ENCODE data around the gene ARL4A.

The ARL4A gene

DNA sequence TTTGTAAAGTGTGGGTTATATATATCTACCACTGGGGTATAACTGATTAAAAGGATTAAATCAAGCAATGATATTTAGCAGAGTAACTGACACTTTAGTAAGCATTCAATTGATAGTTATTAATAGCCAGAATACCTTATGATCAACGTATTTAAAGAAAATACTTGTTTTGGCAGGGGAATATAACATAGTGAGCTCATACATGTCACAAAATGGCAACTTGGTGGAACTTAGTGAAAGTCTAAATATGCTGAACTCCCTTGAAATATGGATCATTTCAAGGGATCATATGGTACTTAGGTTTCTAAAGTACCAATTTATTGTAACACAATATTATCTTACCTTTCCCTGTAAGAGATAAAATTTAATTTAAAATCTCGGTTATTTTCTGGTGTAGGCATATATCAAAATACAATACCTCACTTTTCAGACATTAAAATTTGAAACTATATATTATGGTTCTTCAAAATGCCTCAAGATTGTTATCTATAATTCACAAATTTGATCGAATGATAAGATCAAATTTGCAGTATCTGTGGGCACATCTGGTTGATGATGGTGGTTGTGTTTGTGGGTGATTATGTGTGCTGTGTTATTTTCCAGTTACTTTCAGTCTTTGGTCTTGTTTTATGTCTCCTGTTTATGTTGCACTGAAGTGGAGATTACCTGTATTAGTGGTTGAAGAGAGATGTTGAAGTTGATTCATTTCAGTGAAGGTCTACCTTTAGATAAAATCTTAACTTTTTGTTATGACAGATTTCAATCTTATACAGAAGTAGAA lies 5.2 kb downstream of the ARL4A start:
- no peaks in the 10 kb centered on the region for H3K27me3 ChIP-seq (ENCODE audit: low read depth, low read length)
- H3K4me3 ChIP-seq (ENCODE audit: low read length), result no peak overlapping the region
- no peak overlapping the region for H3K9ac ChIP-seq (ENCODE audit: low read length)
- no peak overlapping the region for H2AFZ ChIP-seq (ENCODE audit: low read depth, low read length)
- no peaks in the 10 kb centered on the region for H3K79me2 ChIP-seq (ENCODE audit: low read length)
- H3K4me1 ChIP-seq (ENCODE audit: low read length), result no peaks in the 10 kb centered on the region
- H3K27ac ChIP-seq (ENCODE audit: low read length), result no peak overlapping the region
- no peaks in the 10 kb centered on the region for H3K9me3 ChIP-seq (ENCODE audit: insufficient read depth, low read length)
- no peaks in the 10 kb centered on the region for H4K20me1 ChIP-seq (ENCODE audit: insufficient read depth, low read length)
- H3K4me2 ChIP-seq (ENCODE audit: low read length), result no peak overlapping the region
- no peaks in the 10 kb centered on the region for H3K36me3 ChIP-seq (replicated peaks; ENCODE audit: low read depth, low read length)
- TF ChIP-seq CTCF (IDR thresholded peaks at IDR 0.05; ENCODE audit: low read depth, low read length) (no peak), EZH2phosphoT487 (IDR thresholded peaks at IDR 0.05; ENCODE audit: low read depth) (no peak)

DNA sequence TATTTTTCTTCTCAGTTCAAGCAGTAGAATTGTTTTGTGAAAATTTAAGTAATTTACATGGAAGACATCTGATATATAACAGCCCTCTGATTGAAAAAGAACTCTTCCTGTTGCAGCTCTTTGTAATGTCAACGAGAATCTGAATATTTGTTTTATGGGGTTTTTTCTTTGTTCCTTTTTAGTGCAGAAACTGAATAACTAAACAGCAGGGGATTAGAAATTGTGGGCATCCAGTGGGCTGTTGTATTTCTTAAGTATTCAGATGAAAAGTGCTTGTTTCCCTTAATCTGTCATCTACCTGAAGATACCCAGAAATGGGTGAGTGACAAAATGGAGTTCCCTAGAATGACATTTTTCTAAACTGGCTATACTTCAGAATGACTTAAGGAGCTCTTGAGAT lies 7.4 kb downstream of the ARL4A start:
- TF ChIP-seq EZH2phosphoT487 (IDR thresholded peaks at IDR 0.05; ENCODE audit: low read depth), result no peak
- TF ChIP-seq CTCF (IDR thresholded peaks at IDR 0.05; ENCODE audit: low read depth, low read length), result no peak
- Histone ChIP-seq H3K9me3 (ENCODE audit: insufficient read depth, low read length) (no peaks in the 10 kb centered on the region), H3K79me2 (ENCODE audit: low read length) (no peaks in the 10 kb centered on the region), H3K9ac (ENCODE audit: low read length) (no peak overlapping the region), H2AFZ (ENCODE audit: low read depth, low read length) (no peak overlapping the region), H3K27ac (ENCODE audit: low read length) (no peak overlapping the region), H3K4me2 (ENCODE audit: low read length) (no peak overlapping the region), H3K4me3 (ENCODE audit: low read length) (no peak overlapping the region), H4K20me1 (ENCODE audit: insufficient read depth, low read length) (no peaks in the 10 kb centered on the region), H3K27me3 (ENCODE audit: low read depth, low read length) (no peaks in the 10 kb centered on the region), H3K4me1 (ENCODE audit: low read length) (no peaks in the 10 kb centered on the region), H3K36me3 (replicated peaks; ENCODE audit: low read depth, low read length) (no peaks in the 10 kb centered on the region)

- H3K9me3 ChIP-seq (ENCODE audit: insufficient read depth, low read length), result no peaks in the 10 kb centered on the region
- no peak overlapping the region for H2AFZ ChIP-seq (ENCODE audit: low read depth, low read length)
- no peak for TF ChIP-seq CTCF (IDR thresholded peaks at IDR 0.05; ENCODE audit: low read depth, low read length)
- TF ChIP-seq EZH2phosphoT487 (IDR thresholded peaks at IDR 0.05; ENCODE audit: low read depth), result no peak
- no peaks in the 10 kb centered on the region for H3K27me3 ChIP-seq (ENCODE audit: low read depth, low read length)
- no peaks in the 10 kb centered on the region for H4K20me1 ChIP-seq (ENCODE audit: insufficient read depth, low read length)
- no peak overlapping the region for H3K9ac ChIP-seq (ENCODE audit: low read length)
- no peak overlapping the region for H3K4me3 ChIP-seq (ENCODE audit: low read length)
- no peaks in the 10 kb centered on the region for H3K36me3 ChIP-seq (replicated peaks; ENCODE audit: low read depth, low read length)
- no peak overlapping the region for H3K27ac ChIP-seq (ENCODE audit: low read length)
- H3K4me2 ChIP-seq (ENCODE audit: low read length), result no peak overlapping the region
- no peaks in the 10 kb centered on the region for H3K4me1 ChIP-seq (ENCODE audit: low read length)
- no peaks in the 10 kb centered on the region for H3K79me2 ChIP-seq (ENCODE audit: low read length)
These were observed 8.5 kb downstream of the ARL4A start for GRCh38 chr7:12695965-12696364.

- Histone ChIP-seq H3K9me3 (ENCODE audit: insufficient read depth, low read length) (no peaks in the 10 kb centered on the region), H3K27me3 (ENCODE audit: low read depth, low read length) (no peaks in the 10 kb centered on the region), H3K4me3 (ENCODE audit: low read length) (no peak overlapping the region), H3K4me1 (ENCODE audit: low read length) (no peaks in the 10 kb centered on the region), H3K79me2 (ENCODE audit: low read length) (no peaks in the 10 kb centered on the region), H3K27ac (ENCODE audit: low read length) (no peak overlapping the region), H3K36me3 (replicated peaks; ENCODE audit: low read depth, low read length) (no peaks in the 10 kb centered on the region), H3K9ac (ENCODE audit: low read length) (no peak overlapping the region), H4K20me1 (ENCODE audit: insufficient read depth, low read length) (no peaks in the 10 kb centered on the region), H3K4me2 (ENCODE audit: low read length) (no peak overlapping the region), H2AFZ (ENCODE audit: low read depth, low read length) (no peak overlapping the region)
- TF ChIP-seq CTCF (IDR thresholded peaks at IDR 0.05; ENCODE audit: low read depth, low read length) (no peak), EZH2phosphoT487 (IDR thresholded peaks at IDR 0.05; ENCODE audit: low read depth) (no peak)
These were observed 11.9 kb downstream of the ARL4A start for GRCh38 chr7:12699299-12699698.

Data from OCI-LY3 (cell line).